ENCODE data around the gene FBXL16. TPM values are rescaled to one million over a fixed set of nuclear protein-coding genes. Genes with fewer than 3 reads are reported as not detected.

Gene FBXL16
- polyA plus RNA-seq, 1 donor (not counting 4 experiments of a cell fraction or from before 2014, with no cell fraction given), result 0.81 TPM

DNA sequence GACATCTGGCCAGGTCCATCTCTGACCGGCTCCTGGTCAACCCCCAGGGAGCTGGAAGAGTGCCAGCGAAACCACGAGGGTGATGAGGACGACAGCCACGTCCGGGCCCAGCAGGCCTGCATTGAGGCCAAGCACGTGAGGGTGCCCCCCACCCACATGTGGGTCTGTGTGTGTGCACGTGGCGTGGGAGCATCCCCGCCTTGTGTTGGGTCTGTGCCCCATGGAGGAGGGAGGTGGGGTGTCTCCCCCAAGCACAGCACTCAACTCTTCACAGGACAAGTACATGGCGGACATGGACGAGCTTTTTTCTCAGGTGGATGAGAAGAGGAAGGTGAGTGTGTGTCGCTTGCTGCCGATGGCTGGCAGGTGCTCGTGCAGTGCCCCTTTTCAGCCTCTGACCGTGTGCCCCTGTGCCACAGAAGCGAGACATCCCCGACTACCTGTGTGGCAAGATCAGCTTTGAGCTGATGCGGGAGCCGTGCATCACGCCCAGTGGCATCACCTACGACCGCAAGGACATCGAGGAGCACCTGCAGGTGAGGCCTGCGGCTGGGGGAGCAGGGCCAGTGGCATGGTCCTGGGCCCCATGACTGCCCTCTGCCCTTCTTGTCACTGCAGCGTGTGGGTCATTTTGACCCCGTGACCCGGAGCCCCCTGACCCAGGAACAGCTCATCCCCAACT, 23.7 kb downstream of the FBXL16 start:
- FAIRE-seq, result no peak
- H3K27ac ChIP-seq (ENCODE audit: control insufficient read depth, insufficient read depth, low read length), result no peak overlapping the region
- no peak for DNase-seq (ENCODE audit: low read depth, low spot score)
- no peaks in the 10 kb centered on the region for H3K9me1 ChIP-seq (ENCODE audit: control insufficient read depth, extremely low read depth, insufficient read depth, low read length)
- peaks cover 37% of the 10 kb centered on the region for H3K4me1 ChIP-seq (ENCODE audit: control insufficient read depth, extremely low read depth, insufficient read depth, low read length)
- dilution Hi-C loops (cut with MboI; ENCODE audit: extremely low pct_ligation_motif_present, low sequenced_read_pairs), result no loop called here
- H3K9ac ChIP-seq (ENCODE audit: control insufficient read depth, extremely low read depth, insufficient read depth, low read length), result peak overlapping the region; percentile 82
- no peaks in the 10 kb centered on the region for H3K9me3 ChIP-seq (ENCODE audit: control insufficient read depth, low read depth, low read length)
- no peaks in the 10 kb centered on the region for H3K27me3 ChIP-seq (ENCODE audit: control insufficient read depth, extremely low read depth, insufficient read depth, low read length)
- peaks cover 16% of the 10 kb centered on the region for H4K20me1 ChIP-seq (ENCODE audit: control insufficient read depth, extremely low read depth, insufficient read depth, low read length)
- TF ChIP-seq EZH2 (IDR thresholded peaks at IDR 0.05; ENCODE audit: low read length) (no peak), CTCF (optimal IDR thresholded peaks at IDR 0.05 in 1 of 3, IDR thresholded peaks at IDR 0.05 in 1 of 3, conservative IDR thresholded peaks at IDR 0.05 in 1 of 3; ENCODE audit: extremely low read depth in 1 of 3, insufficient read depth in 2 of 3, low read length in 3 of 3) (no peak)
- H3K4me3 ChIP-seq (ENCODE audit: control insufficient read depth in 2 of 3, extremely low read depth in 1 of 3, insufficient read depth in 2 of 3, low read depth in 1 of 3, low read length in 3 of 3), result peak overlapping the region; percentile 56 to 89 (median 88)
- peaks cover 37% of the 10 kb centered on the region for H3K79me2 ChIP-seq (ENCODE audit: control insufficient read depth, insufficient read depth, low read length)
- no peak overlapping the region for H2AFZ ChIP-seq (ENCODE audit: control insufficient read depth, low read length)
- peaks cover 10 to 37% of the 10 kb centered on the region in 2 experiments for H3K36me3 ChIP-seq (ENCODE audit: control insufficient read depth in 2 of 2, extremely low read depth in 1 of 2, insufficient read depth in 2 of 2, low read length in 2 of 2)
- peak overlapping the region; percentile 86 for H3K4me2 ChIP-seq (ENCODE audit: control insufficient read depth, extremely low read depth, insufficient read depth, low read depth, low read length)

DNA sequence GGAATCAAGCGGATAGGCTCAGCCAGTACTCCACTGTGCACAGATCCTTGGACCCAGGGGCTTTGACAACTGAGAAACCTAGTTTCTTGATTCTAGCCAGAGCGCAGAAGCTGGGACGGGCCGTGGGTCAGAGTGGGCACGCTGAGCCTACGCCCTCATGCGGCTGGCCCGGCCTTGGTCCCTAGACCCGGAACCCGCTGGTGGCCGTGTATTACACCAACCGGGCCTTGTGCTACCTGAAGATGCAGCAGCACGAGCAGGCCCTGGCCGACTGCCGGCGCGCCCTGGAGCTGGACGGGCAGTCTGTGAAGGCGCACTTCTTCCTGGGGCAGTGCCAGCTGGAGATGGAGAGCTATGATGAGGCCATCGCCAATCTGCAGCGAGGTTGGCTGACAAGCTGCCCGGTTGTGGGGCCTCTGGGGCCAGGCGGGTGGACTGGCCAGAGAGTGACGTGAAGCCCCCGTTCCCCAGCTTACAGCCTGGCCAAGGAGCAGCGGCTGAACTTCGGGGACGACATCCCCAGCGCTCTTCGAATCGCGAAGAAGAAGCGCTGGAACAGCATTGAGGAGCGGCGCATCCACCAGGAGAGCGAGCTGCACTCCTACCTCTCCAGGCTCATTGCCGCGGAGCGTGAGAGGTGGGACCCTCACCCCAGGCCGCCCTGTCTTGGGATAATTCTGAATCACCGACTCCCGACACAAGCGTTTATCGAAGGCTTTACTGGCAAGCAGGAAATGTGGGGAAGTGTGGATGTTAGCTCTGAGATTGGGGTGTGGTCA, 24.4 kb downstream of the FBXL16 start:
- Histone ChIP-seq H3K4me1 (ENCODE audit: control insufficient read depth, extremely low read depth, insufficient read depth, low read length) (peaks cover 45% of the 10 kb centered on the region), H3K9me1 (ENCODE audit: control insufficient read depth, extremely low read depth, insufficient read depth, low read length) (no peaks in the 10 kb centered on the region), H3K27me3 (ENCODE audit: control insufficient read depth, extremely low read depth, insufficient read depth, low read length) (no peaks in the 10 kb centered on the region), H3K27ac (ENCODE audit: control insufficient read depth, insufficient read depth, low read length) (peak overlapping the region; percentile 64), H3K4me2 (ENCODE audit: control insufficient read depth, extremely low read depth, insufficient read depth, low read depth, low read length) (peak overlapping the region; percentile 86), H4K20me1 (ENCODE audit: control insufficient read depth, extremely low read depth, insufficient read depth, low read length) (peaks cover 16% of the 10 kb centered on the region), H3K4me3 (ENCODE audit: control insufficient read depth in 2 of 3, extremely low read depth in 1 of 3, insufficient read depth in 2 of 3, low read depth in 1 of 3, low read length in 3 of 3) (peak overlapping the region; percentile 56 to 89 (median 88)), H3K79me2 (ENCODE audit: control insufficient read depth, insufficient read depth, low read length) (peaks cover 37% of the 10 kb centered on the region), H3K9me3 (ENCODE audit: control insufficient read depth, low read depth, low read length) (no peaks in the 10 kb centered on the region), H2AFZ (ENCODE audit: control insufficient read depth, low read length) (no peak overlapping the region), H3K36me3 (ENCODE audit: control insufficient read depth in 2 of 2, extremely low read depth in 1 of 2, insufficient read depth in 2 of 2, low read length in 2 of 2) (peaks cover 10 to 29% of the 10 kb centered on the region in 2 experiments), H3K9ac (ENCODE audit: control insufficient read depth, extremely low read depth, insufficient read depth, low read length) (peak overlapping the region; percentile 82)
- FAIRE-seq, result no peak
- DNase-seq (ENCODE audit: low read depth, low spot score), result no peak
- dilution Hi-C loops (cut with MboI; ENCODE audit: extremely low pct_ligation_motif_present, low sequenced_read_pairs), result no loop called here
- peak in 1 of 3 experiments; percentile 39 for TF ChIP-seq CTCF (optimal IDR thresholded peaks at IDR 0.05 in 1 of 3, IDR thresholded peaks at IDR 0.05 in 1 of 3, conservative IDR thresholded peaks at IDR 0.05 in 1 of 3; ENCODE audit: extremely low read depth in 1 of 3, insufficient read depth in 2 of 3, low read length in 3 of 3)
- no peak for TF ChIP-seq EZH2 (IDR thresholded peaks at IDR 0.05; ENCODE audit: low read length)

Measured in keratinocyte (primary cell).